NCI-H774 (cell line): ENCODE data around the gene SAA4.
"Not testable (repeated sequence)": the region's sequence is repeated elsewhere in the genome, so short reads cannot be mapped to it uniquely, and the experiment has no call there.

Source experiments
- DNase-seq: peaks from one replicate; lab custom pipeline; 2025; lab: John Stamatoyannopoulos, UW

Gene SAA4

GRCh38 chr11:18189476-18190245 is 46.9 kb downstream of the SAA4 start:
- not testable (repeated sequence) for DNase-seq

GRCh38 chr11:18188796-18189195 is 47.8 kb downstream of the SAA4 start:
- DNase-seq, result no peak
